HEK293 (cell line): ENCODE measurements around the gene TAF6L.

Experiments used
- CTCF ChIA-PET: fragments of 350-600 bp; formaldehyde crosslinking; extraction: SDS; loops from one replicate; lab custom pipeline; 2021; ENCODE audit warnings: antibody characterized with exemption; lab: Yijun Ruan, JAX
- POLR2A ChIA-PET: fragments of 300-600 bp; formaldehyde crosslinking; extraction: SDS; loops from one replicate; lab custom pipeline; 2020; ENCODE audit warnings: antibody characterized with exemption, inconsistent platforms; lab: Yijun Ruan, JAX
- H3K27ac ChIP-seq: fragments of 200-500 bp; sonication (Bioruptor generic); 2 replicates; pipeline ENCODE4 v1.5.1; 2014; ENCODE audit warnings: low read depth, low read length, control low read depth, inconsistent platforms; ENCODE audit errors: extremely low read depth
- H3K36me3 ChIP-seq, 2 experiments: fragments of 200-500 bp in 1 of 2; sonication (Bioruptor generic) in 1 of 2; 1 replicate in 1 of 2; 2 replicates in 1 of 2; pipeline ENCODE4 v1.5.1; 2014 to 2017; ENCODE audit warnings: inconsistent platforms in 2 of 2, low read length in 2 of 2; ENCODE audit not compliant: control insufficient read depth in 2 of 2, insufficient read depth in 1 of 2
- H3K4me1 ChIP-seq: fragments of 200-500 bp; sonication (Bioruptor generic); 2 replicates; pipeline ENCODE4 v1.5.1; 2014; ENCODE audit warnings: mild to moderate bottlenecking, low read length, inconsistent platforms; ENCODE audit not compliant: control insufficient read depth, insufficient read depth
- H3K4me3 ChIP-seq: 2 replicates; pipeline ENCODE4 v1.5.1; 2011; ENCODE audit warnings: low read depth, mild to moderate bottlenecking, control low read depth, low read length, moderate library complexity
- H3K9me3 ChIP-seq: fragments of 200-500 bp; sonication (Bioruptor generic); 2 replicates; pipeline ENCODE4 v1.5.1; 2014; ENCODE audit warnings: low read depth, low read length, inconsistent platforms; ENCODE audit not compliant: control insufficient read depth, insufficient read depth
- EGR2 ChIP-seq: fragments of 450-650 bp; formaldehyde crosslinking; IDR thresholded peaks from 2 replicates; pipeline ENCODE4 v1.5.1; 2016; ENCODE audit warnings: low read depth, missing biosample characterization, missing genetic modification characterization
- FEZF1 ChIP-seq: fragments of 450-650 bp; formaldehyde crosslinking; IDR thresholded peaks from 2 replicates; pipeline ENCODE4 v1.5.1; 2016; ENCODE audit warnings: missing biosample characterization, missing genetic modification characterization
- GLIS1 ChIP-seq: fragments of 450-650 bp; formaldehyde crosslinking; IDR thresholded peaks from 2 replicates; pipeline ENCODE4 v1.5.1; 2016; ENCODE audit warnings: missing biosample characterization, missing genetic modification characterization
- GLIS2 ChIP-seq: fragments of 450-650 bp; formaldehyde crosslinking; IDR thresholded peaks from 2 replicates; pipeline ENCODE4 v1.5.1; 2016; ENCODE audit warnings: missing biosample characterization, missing genetic modification characterization
- KLF10 ChIP-seq: fragments of 450-650 bp; IDR thresholded peaks from 2 replicates; pipeline ENCODE4 v1.5.1; 2018; ENCODE audit warnings: missing biosample characterization, mild to moderate bottlenecking, missing genetic modification characterization
- KLF16 ChIP-seq: fragments of 450-650 bp; formaldehyde crosslinking; IDR thresholded peaks from 2 replicates; pipeline ENCODE4 v1.5.1; 2017; ENCODE audit warnings: missing biosample characterization, missing genetic modification characterization
- MYNN ChIP-seq: fragments of 450-650 bp; formaldehyde crosslinking; IDR thresholded peaks from 2 replicates; pipeline ENCODE4 v1.5.1; 2016; ENCODE audit warnings: missing biosample characterization, missing genetic modification characterization, borderline replicate concordance
- YY1 ChIP-seq: fragments of 450-650 bp; formaldehyde crosslinking; IDR thresholded peaks from 2 replicates; pipeline ENCODE4 v1.5.1; 2018; ENCODE audit warnings: missing biosample characterization, missing genetic modification characterization
- ZBTB21 ChIP-seq: fragments of 450-650 bp; formaldehyde crosslinking; IDR thresholded peaks from 2 replicates; pipeline ENCODE4 v1.5.1; 2017; ENCODE audit warnings: missing biosample characterization, missing genetic modification characterization
- ZEB2 ChIP-seq: fragments of 450-650 bp; formaldehyde crosslinking; IDR thresholded peaks from 2 replicates; pipeline ENCODE4 v1.5.1; 2016; ENCODE audit warnings: missing biosample characterization, missing genetic modification characterization
- ZFHX2 ChIP-seq: fragments of 450-650 bp; formaldehyde crosslinking; conservative IDR thresholded peaks from 2 replicates; pipeline ENCODE4 v1.5.1; 2016; ENCODE audit warnings: missing biosample characterization, missing genetic modification characterization
- ZNF132 ChIP-seq: fragments of 450-650 bp; formaldehyde crosslinking; IDR thresholded peaks from 2 replicates; pipeline ENCODE4 v1.5.1; 2017; ENCODE audit warnings: missing biosample characterization, missing genetic modification characterization, borderline replicate concordance
- ZNF175 ChIP-seq: fragments of 450-650 bp; formaldehyde crosslinking; IDR thresholded peaks from 2 replicates; pipeline ENCODE4 v1.5.1; 2016; ENCODE audit warnings: missing biosample characterization, missing genetic modification characterization
- ZNF341 ChIP-seq: fragments of 450-650 bp; formaldehyde crosslinking; IDR thresholded peaks from 2 replicates; pipeline ENCODE4; 2016; ENCODE audit warnings: low read depth, missing biosample characterization, missing genetic modification characterization
- ZNF354C ChIP-seq: fragments of 450-650 bp; formaldehyde crosslinking; IDR thresholded peaks from 2 replicates; pipeline ENCODE4 v1.5.1; 2016; ENCODE audit warnings: missing biosample characterization, missing genetic modification characterization, low read depth, borderline replicate concordance
- ZNF560 ChIP-seq: fragments of 450-650 bp; formaldehyde crosslinking; IDR thresholded peaks from 2 replicates; pipeline ENCODE4 v1.5.1; 2017; ENCODE audit warnings: missing biosample characterization, missing genetic modification characterization, borderline replicate concordance
- ZNF621 ChIP-seq: fragments of 450-650 bp; formaldehyde crosslinking; IDR thresholded peaks from 2 replicates; pipeline ENCODE4 v1.5.1; 2017; ENCODE audit warnings: missing biosample characterization, missing genetic modification characterization
- ZNF626 ChIP-seq: fragments of 450-650 bp; sonication (Bioruptor Pico); formaldehyde crosslinking; IDR thresholded peaks from 2 replicates; pipeline ENCODE4 v1.5.1; 2018; ENCODE audit warnings: missing biosample characterization, missing genetic modification characterization, inconsistent platforms
- ZNF629 ChIP-seq: fragments of 450-650 bp; formaldehyde crosslinking; IDR thresholded peaks from 2 replicates; pipeline ENCODE4 v1.5.1; 2017; ENCODE audit warnings: missing biosample characterization, missing genetic modification characterization
- ZNF747 ChIP-seq: fragments of 450-650 bp; formaldehyde crosslinking; IDR thresholded peaks from 2 replicates; pipeline ENCODE4 v1.5.1; 2016; ENCODE audit warnings: missing biosample characterization, missing genetic modification characterization
- ZNF768 ChIP-seq: fragments of 450-650 bp; formaldehyde crosslinking; IDR thresholded peaks from 2 replicates; pipeline ENCODE4 v1.5.1; 2018; ENCODE audit warnings: missing biosample characterization, mild to moderate bottlenecking, missing genetic modification characterization
- ZNF791 ChIP-seq: fragments of 450-650 bp; formaldehyde crosslinking; IDR thresholded peaks from 2 replicates; pipeline ENCODE4 v1.5.1; 2016; ENCODE audit warnings: missing biosample characterization, missing genetic modification characterization
- ZNF843 ChIP-seq: fragments of 450-650 bp; formaldehyde crosslinking; IDR thresholded peaks from 2 replicates; pipeline ENCODE4 v1.5.1; 2016; ENCODE audit warnings: missing biosample characterization, missing genetic modification characterization
- ZSCAN16 ChIP-seq: fragments of 450-650 bp; formaldehyde crosslinking; IDR thresholded peaks from 2 replicates; pipeline ENCODE4 v1.5.1; 2016; ENCODE audit warnings: missing biosample characterization, missing genetic modification characterization
- ZSCAN23 ChIP-seq: fragments of 450-650 bp; formaldehyde crosslinking; IDR thresholded peaks from 2 replicates; pipeline ENCODE4 v1.5.1; 2016; ENCODE audit warnings: missing biosample characterization, missing genetic modification characterization
- ZSCAN30 ChIP-seq: fragments of 450-650 bp; IDR thresholded peaks from 2 replicates; pipeline ENCODE4 v1.5.1; 2018; ENCODE audit warnings: missing biosample characterization, mild to moderate bottlenecking, missing genetic modification characterization, moderate library complexity
- TF ChIP-seq, protein P1 (sequence below): fragments of 450-650 bp; formaldehyde crosslinking; IDR thresholded peaks from 2 replicates; pipeline ENCODE4 v1.5.1; 2016; ENCODE audit warnings: missing biosample characterization, missing genetic modification characterization
- TF ChIP-seq, protein P2 (sequence below): sonication (generic); formaldehyde crosslinking; IDR thresholded peaks from 2 replicates; pipeline ENCODE4 v1.8.1; 2022; ENCODE audit warnings: mild to moderate bottlenecking, moderate library complexity, missing genetic modification reagents
- TF ChIP-seq, protein P3 (sequence below): fragments of 450-650 bp; formaldehyde crosslinking; IDR thresholded peaks from 2 replicates; pipeline ENCODE4 v1.5.1; 2016; ENCODE audit warnings: missing biosample characterization, missing genetic modification characterization
- TF ChIP-seq, protein P4 (sequence below): fragments of 450-650 bp; formaldehyde crosslinking; IDR thresholded peaks from 2 replicates; pipeline ENCODE4 v1.5.1; 2016; ENCODE audit warnings: missing biosample characterization, missing genetic modification characterization
- TF ChIP-seq, protein P5 (sequence below): fragments of 450-650 bp; formaldehyde crosslinking; IDR thresholded peaks from 2 replicates; pipeline ENCODE4 v1.5.1; 2017; ENCODE audit warnings: missing biosample characterization, missing genetic modification characterization

TAF6L gene

DNA sequence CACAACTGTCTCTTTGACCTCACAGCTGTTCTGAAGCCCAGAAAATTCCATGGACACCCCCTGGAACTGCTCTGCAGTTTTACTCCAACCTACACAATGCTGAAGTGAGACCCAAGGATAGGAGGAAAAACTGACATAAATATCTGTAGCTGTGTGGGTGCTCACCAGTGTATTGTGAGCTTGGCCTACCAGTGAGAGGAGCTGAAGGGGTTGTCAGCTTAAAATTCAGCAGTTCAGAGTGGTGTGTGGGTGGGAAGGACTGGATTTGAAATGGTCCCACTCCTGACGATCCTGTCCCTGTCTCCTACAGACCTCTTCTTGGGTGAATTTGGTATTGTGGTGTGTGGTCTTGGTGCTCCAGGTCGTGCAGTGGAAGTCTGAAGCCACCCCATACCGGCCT, 18.4 kb downstream of the TAF6L start:
- POLR2A ChIA-PET = interaction anchor here (0.5 to 5.6 kb wide), 15 partner anchors 15 to 961 kb away, joined by 3 to 47 read pairs (median 5); partner anchors contain the start of genes HNRNPUL2, NXF1, POLR2G and SLC3A2

DNA sequence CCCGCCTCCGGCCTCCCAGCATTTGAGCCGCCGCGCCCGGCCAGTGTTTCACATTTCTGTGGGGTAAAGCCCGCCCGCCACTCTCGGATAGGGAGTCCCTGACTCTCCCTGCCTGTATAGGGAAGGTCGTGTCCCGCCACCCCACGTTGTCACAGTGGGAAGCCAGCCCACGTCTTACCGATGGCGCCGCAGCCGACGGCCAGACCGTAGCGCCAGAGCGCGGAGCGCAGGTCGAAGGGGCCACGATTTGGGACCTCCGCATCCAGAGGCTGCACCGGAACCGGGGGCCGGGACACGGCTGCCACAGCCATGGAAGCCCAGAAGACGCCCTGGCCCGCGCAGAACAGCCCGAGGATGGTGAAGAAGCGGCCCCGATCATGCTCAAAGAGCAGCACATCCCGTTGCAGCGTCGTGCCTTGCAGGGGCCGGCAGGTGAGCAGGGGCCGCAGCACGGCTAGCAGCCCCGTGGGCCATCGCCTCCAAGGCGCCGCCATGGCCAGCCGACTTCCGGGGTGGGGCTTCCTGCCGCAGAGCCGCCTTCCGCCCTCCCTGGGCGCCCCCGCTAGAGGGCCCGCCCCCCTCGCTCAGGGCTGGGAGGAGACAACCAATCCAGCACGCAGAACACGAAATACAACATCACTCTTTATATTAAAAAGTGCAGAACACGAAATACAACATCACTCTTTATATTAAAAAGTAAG, 20.5 kb downstream of the TAF6L start, which contains the start of gene TMEM223:
TSS of gene TMEM223 (minus strand) at position 506 of the 701 bp plus-strand sequence. CDS start at position 494, 12 bp downstream.
- ChIA-PET POLR2A (interaction anchor here (0.7 to 2.7 kb wide), 10 partner anchors 12 to 1421 kb away, joined by 3 to 22 read pairs (median 6); partner anchors contain the start of genes MTA2, NXF1, SLC3A2 and STX5), CTCF (interaction anchor here (0.7 to 1.1 kb wide), 2 partner anchors 9 to 1169 kb away, joined by 3 to 4 read pairs; no protein-coding TSS in a partner anchor)
- peak within 1 kb of the TSS; percentile 91 for H3K27ac ChIP-seq
- H3K9me3 ChIP-seq = no peaks in the 10 kb centered on the region
- peaks cover 7 to 69% of the 10 kb centered on the region in 2 experiments; a peak in 2 of 3 replicates for H3K36me3 ChIP-seq
- peak within 1 kb of the TSS; percentile 91 for H3K4me3 ChIP-seq
- H3K4me1 ChIP-seq = no peaks in the 10 kb centered on the region
- TF ChIP-seq ZNF341 (tag by site-specific recombination) (no peak), ZSCAN16 (no peak), GLIS1 (tag by site-specific recombination) (peak; percentile 58), ZEB2 (tag by site-specific recombination) (peak; percentile 71; the same call in 1 of the 2 replicates), ZNF560 (tag by site-specific recombination) (no peak), ZSCAN23 (tag by site-specific recombination) (no peak), ZNF132 (tag by site-specific recombination) (no peak), ZNF629 (no peak), ZNF791 (tag by site-specific recombination) (no peak), ZNF621 (tag by site-specific recombination) (no peak), MYNN (tag by site-specific recombination) (no peak), ZNF175 (tag by site-specific recombination) (no peak), ZNF354C (tag by site-specific recombination) (no peak), GLIS2 (tag by site-specific recombination) (peak; percentile 90), FEZF1 (tag by site-specific recombination) (no peak), YY1 (tag by site-specific recombination) (peak; percentile 87), ZSCAN30 (no peak; the same call in 1 of the 2 replicates), KLF10 (no peak)
- TF ChIP-seq, protein P1, sequence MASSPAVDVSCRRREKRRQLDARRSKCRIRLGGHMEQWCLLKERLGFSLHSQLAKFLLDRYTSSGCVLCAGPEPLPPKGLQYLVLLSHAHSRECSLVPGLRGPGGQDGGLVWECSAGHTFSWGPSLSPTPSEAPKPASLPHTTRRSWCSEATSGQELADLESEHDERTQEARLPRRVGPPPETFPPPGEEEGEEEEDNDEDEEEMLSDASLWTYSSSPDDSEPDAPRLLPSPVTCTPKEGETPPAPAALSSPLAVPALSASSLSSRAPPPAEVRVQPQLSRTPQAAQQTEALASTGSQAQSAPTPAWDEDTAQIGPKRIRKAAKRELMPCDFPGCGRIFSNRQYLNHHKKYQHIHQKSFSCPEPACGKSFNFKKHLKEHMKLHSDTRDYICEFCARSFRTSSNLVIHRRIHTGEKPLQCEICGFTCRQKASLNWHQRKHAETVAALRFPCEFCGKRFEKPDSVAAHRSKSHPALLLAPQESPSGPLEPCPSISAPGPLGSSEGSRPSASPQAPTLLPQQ (tag by site-specific recombination) = 0 out of 2 replicates have a peak, but pooled peaks have one; percentile 13
- TF ChIP-seq, protein P2, sequence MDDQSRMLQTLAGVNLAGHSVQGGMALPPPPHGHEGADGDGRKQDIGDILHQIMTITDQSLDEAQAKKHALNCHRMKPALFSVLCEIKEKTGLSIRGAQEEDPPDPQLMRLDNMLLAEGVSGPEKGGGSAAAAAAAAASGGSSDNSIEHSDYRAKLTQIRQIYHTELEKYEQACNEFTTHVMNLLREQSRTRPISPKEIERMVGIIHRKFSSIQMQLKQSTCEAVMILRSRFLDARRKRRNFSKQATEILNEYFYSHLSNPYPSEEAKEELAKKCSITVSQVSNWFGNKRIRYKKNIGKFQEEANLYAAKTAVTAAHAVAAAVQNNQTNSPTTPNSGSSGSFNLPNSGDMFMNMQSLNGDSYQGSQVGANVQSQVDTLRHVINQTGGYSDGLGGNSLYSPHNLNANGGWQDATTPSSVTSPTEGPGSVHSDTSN (CRISPR knock-in tag) = no peak
- TF ChIP-seq, protein P3, sequence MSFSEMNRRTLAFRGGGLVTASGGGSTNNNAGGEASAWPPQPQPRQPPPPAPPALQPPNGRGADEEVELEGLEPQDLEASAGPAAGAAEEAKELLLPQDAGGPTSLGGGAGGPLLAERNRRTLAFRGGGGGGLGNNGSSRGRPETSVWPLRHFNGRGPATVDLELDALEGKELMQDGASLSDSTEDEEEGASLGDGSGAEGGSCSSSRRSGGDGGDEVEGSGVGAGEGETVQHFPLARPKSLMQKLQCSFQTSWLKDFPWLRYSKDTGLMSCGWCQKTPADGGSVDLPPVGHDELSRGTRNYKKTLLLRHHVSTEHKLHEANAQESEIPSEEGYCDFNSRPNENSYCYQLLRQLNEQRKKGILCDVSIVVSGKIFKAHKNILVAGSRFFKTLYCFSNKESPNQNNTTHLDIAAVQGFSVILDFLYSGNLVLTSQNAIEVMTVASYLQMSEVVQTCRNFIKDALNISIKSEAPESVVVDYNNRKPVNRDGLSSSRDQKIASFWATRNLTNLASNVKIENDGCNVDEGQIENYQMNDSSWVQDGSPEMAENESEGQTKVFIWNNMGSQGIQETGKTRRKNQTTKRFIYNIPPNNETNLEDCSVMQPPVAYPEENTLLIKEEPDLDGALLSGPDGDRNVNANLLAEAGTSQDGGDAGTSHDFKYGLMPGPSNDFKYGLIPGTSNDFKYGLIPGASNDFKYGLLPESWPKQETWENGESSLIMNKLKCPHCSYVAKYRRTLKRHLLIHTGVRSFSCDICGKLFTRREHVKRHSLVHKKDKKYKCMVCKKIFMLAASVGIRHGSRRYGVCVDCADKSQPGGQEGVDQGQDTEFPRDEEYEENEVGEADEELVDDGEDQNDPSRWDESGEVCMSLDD (tag by site-specific recombination) = no peak

More for the DNA sequence above, 18.4 kb downstream of the TAF6L start:
- Histone ChIP-seq H3K36me3 (peaks cover 4 to 54% of the 10 kb centered on the region in 2 experiments; a peak in 2 of 3 replicates), H3K27ac (no peak overlapping the region), H3K4me3 (no peak overlapping the region)
- CTCF ChIA-PET = interaction anchor here (0.6 to 1.3 kb wide), 4 partner anchors 10 to 74 kb away, joined by 3 to 4 read pairs (median 4); no protein-coding TSS in a partner anchor
- no peak for TF ChIP-seq ZNF626 (tag by site-specific recombination)
- no peak for TF ChIP-seq ZNF843 (tag by site-specific recombination)
- no peak for TF ChIP-seq ZNF747 (tag by site-specific recombination)
- TF ChIP-seq EGR2 (tag by site-specific recombination) = peak; percentile 56
- no peak for TF ChIP-seq ZBTB21 (tag by site-specific recombination)
- TF ChIP-seq ZNF768 = no peak
- no peak for TF ChIP-seq KLF16
- TF ChIP-seq ZFHX2 (tag by site-specific recombination) = peak; percentile 53
- TF ChIP-seq, protein P4, sequence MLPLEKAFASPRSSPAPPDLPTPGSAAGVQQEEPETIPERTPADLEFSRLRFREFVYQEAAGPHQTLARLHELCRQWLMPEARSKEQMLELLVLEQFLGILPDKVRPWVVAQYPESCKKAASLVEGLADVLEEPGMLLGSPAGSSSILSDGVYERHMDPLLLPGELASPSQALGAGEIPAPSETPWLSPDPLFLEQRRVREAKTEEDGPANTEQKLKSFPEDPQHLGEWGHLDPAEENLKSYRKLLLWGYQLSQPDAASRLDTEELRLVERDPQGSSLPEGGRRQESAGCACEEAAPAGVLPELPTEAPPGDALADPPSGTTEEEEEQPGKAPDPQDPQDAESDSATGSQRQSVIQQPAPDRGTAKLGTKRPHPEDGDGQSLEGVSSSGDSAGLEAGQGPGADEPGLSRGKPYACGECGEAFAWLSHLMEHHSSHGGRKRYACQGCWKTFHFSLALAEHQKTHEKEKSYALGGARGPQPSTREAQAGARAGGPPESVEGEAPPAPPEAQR (tag by site-specific recombination) = no peak
- TF ChIP-seq, protein P5, sequence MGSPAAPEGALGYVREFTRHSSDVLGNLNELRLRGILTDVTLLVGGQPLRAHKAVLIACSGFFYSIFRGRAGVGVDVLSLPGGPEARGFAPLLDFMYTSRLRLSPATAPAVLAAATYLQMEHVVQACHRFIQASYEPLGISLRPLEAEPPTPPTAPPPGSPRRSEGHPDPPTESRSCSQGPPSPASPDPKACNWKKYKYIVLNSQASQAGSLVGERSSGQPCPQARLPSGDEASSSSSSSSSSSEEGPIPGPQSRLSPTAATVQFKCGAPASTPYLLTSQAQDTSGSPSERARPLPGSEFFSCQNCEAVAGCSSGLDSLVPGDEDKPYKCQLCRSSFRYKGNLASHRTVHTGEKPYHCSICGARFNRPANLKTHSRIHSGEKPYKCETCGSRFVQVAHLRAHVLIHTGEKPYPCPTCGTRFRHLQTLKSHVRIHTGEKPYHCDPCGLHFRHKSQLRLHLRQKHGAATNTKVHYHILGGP (tag by site-specific recombination) = no peak
- TF ChIP-seq, all 188 proteins: peak for 2
- H3K9me3 ChIP-seq = no peaks in the 10 kb centered on the region
- H3K4me1 ChIP-seq = no peaks in the 10 kb centered on the region
